ENCODE data around the gene CIDEC.

The CIDEC gene

GRCh38 chr3:9817436-9817835 lies 62.6 kb downstream of the CIDEC start:
- no peaks in the 10 kb centered on the region for H3K9me3 Mint-ChIP-seq
- no peak for TF ChIP-seq CTCF (IDR thresholded peaks at IDR 0.05; ENCODE audit: unreplicated experiment in 3 of 3)
- no peak overlapping the region for H3K4me3 Mint-ChIP-seq
- H3K27ac Mint-ChIP-seq: no peak overlapping the region
- H3K4me1 Mint-ChIP-seq: no peaks in the 10 kb centered on the region
- no peaks in the 10 kb centered on the region for H3K27me3 Mint-ChIP-seq (ENCODE audit: low read depth)
- peaks cover 9% of the 10 kb centered on the region for H3K36me3 Mint-ChIP-seq (ENCODE audit: low read depth)
